Keratinocyte (primary cell): ENCODE data around the gene SETD7. TPM values are rescaled to one million over a fixed set of nuclear protein-coding genes. Genes with fewer than 3 reads are reported as not detected.

Experiments
- DNase-seq: peaks from one replicate; pipeline ENCODE4 v3.0.0-alpha.2; 2011; ENCODE audit warnings: low read depth, missing footprints, low spot score
- FAIRE-seq: peaks from 2 replicates; lab custom pipeline; 2011; peaks lifted over from hg19 to GRCh38; lab: Jason Lieb, UNC
- H2AFZ ChIP-seq: 2 replicates; pipeline ENCODE4 v1.6.0; 2012; ENCODE audit warnings: low read length, control low read depth, inconsistent platforms; ENCODE audit not compliant: control insufficient read depth
- H3K27ac ChIP-seq: 2 replicates; pipeline ENCODE4 v1.5.1; 2011; ENCODE audit warnings: low read length; ENCODE audit not compliant: control insufficient read depth, insufficient read depth
- H3K27me3 ChIP-seq: 3 replicates; pipeline ENCODE4 v1.6.0; 2011; ENCODE audit warnings: low read length; ENCODE audit not compliant: control insufficient read depth, insufficient read depth; ENCODE audit errors: extremely low read depth
- H3K36me3 ChIP-seq, 2 experiments: 2 replicates in 1 of 2; 3 replicates in 1 of 2; pipeline ENCODE4 v1.5.1; 2011; ENCODE audit warnings: low read length in 2 of 2, mild to moderate bottlenecking in 1 of 2; ENCODE audit not compliant: control insufficient read depth in 2 of 2, insufficient read depth in 2 of 2; ENCODE audit errors: extremely low read depth in 1 of 2
- H3K4me1 ChIP-seq: 3 replicates; pipeline ENCODE4 v1.5.1; 2011; ENCODE audit warnings: low read length; ENCODE audit not compliant: control insufficient read depth, insufficient read depth; ENCODE audit errors: extremely low read depth
- H3K4me2 ChIP-seq: 3 replicates; pipeline ENCODE4 v1.6.0; 2011; ENCODE audit warnings: low read depth, low read length; ENCODE audit not compliant: control insufficient read depth, insufficient read depth; ENCODE audit errors: extremely low read depth
- H3K4me3 ChIP-seq, 3 experiments: fragments of 200-600 bp in 1 of 3; sonication (generic) in 1 of 3; 2 replicates in 2 of 3; 3 replicates in 1 of 3; pipeline ENCODE4 v1.5.1; 2011 to 2016; ENCODE audit warnings: low read length in 3 of 3, mild to moderate bottlenecking in 3 of 3, control low read depth in 2 of 3, inconsistent platforms in 1 of 3, low read depth in 1 of 3, mixed read lengths in 1 of 3, mixed run types in 1 of 3, moderate library complexity in 1 of 3; ENCODE audit not compliant: control insufficient read depth in 2 of 3, insufficient read depth in 2 of 3; ENCODE audit errors: extremely low read depth in 1 of 3
- H3K79me2 ChIP-seq: 2 replicates; pipeline ENCODE4 v1.6.0; 2012; ENCODE audit warnings: low read length; ENCODE audit not compliant: control insufficient read depth, insufficient read depth
- H3K9ac ChIP-seq: 3 replicates; pipeline ENCODE4 v1.6.0; 2011; ENCODE audit warnings: low read length; ENCODE audit not compliant: control insufficient read depth, insufficient read depth; ENCODE audit errors: extremely low read depth
- H3K9me1 ChIP-seq: 3 replicates; pipeline ENCODE4 v1.6.0; 2011; ENCODE audit warnings: low read length; ENCODE audit not compliant: control insufficient read depth, insufficient read depth; ENCODE audit errors: extremely low read depth
- H3K9me3 ChIP-seq: 2 replicates; pipeline ENCODE4 v1.5.1; 2012; ENCODE audit warnings: low read depth, low read length; ENCODE audit not compliant: control insufficient read depth
- H4K20me1 ChIP-seq: 3 replicates; pipeline ENCODE4 v1.6.0; 2011; ENCODE audit warnings: low read length; ENCODE audit not compliant: control insufficient read depth, insufficient read depth; ENCODE audit errors: extremely low read depth
- CTCF ChIP-seq, 3 experiments: IDR thresholded peaks in 1 of 3; conservative IDR thresholded peaks in 1 of 3; optimal IDR thresholded peaks in 1 of 3; 2 replicates in 2 of 3; 3 replicates in 1 of 3; pipeline versions ENCODE3 to v1.5.1; 2011; ENCODE audit warnings: low read length in 3 of 3, mild to moderate bottlenecking in 3 of 3, moderate library complexity in 2 of 3, control low read depth in 1 of 3, inconsistent platforms in 1 of 3; ENCODE audit not compliant: insufficient read depth in 2 of 3; ENCODE audit errors: extremely low read depth in 1 of 3
- EZH2 ChIP-seq: IDR thresholded peaks from one replicate; pipeline ENCODE4 v1.6.1; 2012; ENCODE audit warnings: inconsistent platforms, mild to moderate bottlenecking, low read length, moderate library complexity
- dilution Hi-C: fragments of 300-500 bp; cut with MboI; formaldehyde crosslinking; loops from one replicate; pipeline ENCODE4 v1.7.0; 2020; ENCODE audit warnings: low sequenced_read_pairs; ENCODE audit not compliant: extremely low pct_ligation_motif_present
- polyA plus RNA-seq, 5 experiments: library from polyadenylated mRNA; depleted of rRNA in 3 of 5; stranded (reverse) in 3 of 5; stranded (forward) in 1 of 5; unstranded in 1 of 5; fragments of >200 nt; gene quantifications; 1 replicate in 1 of 5; 2 replicates in 3 of 5; 3 replicates in 1 of 5; pipeline versions ENCODE4 v1.2.1 to v1.2.3, GENCODE V29; 2011 to 2012; ENCODE audit warnings: missing spikeins in 2 of 5, low read depth in 1 of 5, low replicate concordance in 1 of 5

The SETD7 gene
- polyA plus RNA-seq, 1 donor (not counting 4 experiments of a cell fraction or from before 2014, with no cell fraction given): 18.8 TPM

- no peak overlapping the region for H3K27ac ChIP-seq
- no peaks in the 10 kb centered on the region for H3K79me2 ChIP-seq
- no peak overlapping the region for H3K4me3 ChIP-seq
- H3K9me3 ChIP-seq: no peaks in the 10 kb centered on the region
- H3K9me1 ChIP-seq: no peaks in the 10 kb centered on the region
- dilution Hi-C loops: no loop called here
- no peak for TF ChIP-seq EZH2
- no peak for TF ChIP-seq CTCF (optimal IDR thresholded peaks at IDR 0.05 in 1 of 3, IDR thresholded peaks at IDR 0.05 in 1 of 3, conservative IDR thresholded peaks at IDR 0.05 in 1 of 3; ENCODE audit: extremely low read depth in 1 of 3, insufficient read depth in 2 of 3, low read length in 3 of 3)
- no peak for DNase-seq
- no peak overlapping the region for H2AFZ ChIP-seq
- no peak for FAIRE-seq
- H3K27me3 ChIP-seq: no peaks in the 10 kb centered on the region
- no peaks in the 10 kb centered on the region for H4K20me1 ChIP-seq
- no peak overlapping the region for H3K9ac ChIP-seq
- H3K4me2 ChIP-seq: no peak overlapping the region
- H3K4me1 ChIP-seq: no peaks in the 10 kb centered on the region
- no peaks in the 10 kb centered on the region for H3K36me3 ChIP-seq
Observed at GRCh38 chr4:139574641-139575040, 18.6 kb upstream of the SETD7 start.

DNA sequence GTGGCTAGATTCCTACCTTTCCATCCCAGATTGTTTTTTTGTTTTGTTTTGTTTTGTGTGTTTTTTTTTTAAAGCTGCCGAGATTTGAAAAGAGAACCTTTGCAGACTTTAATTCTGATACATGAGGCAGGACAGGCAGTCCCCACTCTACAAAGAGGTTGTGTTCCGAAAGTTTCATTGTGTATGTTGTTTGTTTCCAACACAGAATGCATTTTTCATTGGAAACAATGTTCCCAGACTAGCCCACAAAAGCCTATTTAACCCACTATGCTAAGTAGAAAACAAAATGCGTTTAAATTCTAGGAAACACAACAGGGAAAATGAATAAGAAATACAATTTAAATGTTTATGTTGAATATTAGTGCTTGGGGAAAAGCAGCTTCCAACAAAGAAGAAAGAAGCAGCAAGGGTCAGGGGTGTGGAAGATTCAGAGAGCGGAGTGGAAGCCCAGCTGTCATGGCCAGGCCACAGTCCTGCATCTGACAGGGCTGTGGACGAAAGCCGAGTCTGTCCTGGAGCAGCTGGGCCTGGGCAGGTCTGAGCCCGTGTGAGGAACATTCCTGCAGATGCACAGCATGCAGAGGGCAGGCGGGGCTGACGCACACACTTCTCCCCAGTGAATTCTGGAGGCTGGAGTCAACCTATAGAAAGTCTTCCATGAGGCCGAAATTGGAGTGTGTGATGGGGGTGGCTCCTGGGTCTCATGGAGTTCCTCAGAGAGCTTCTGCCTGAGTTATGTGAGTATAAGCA, 12.4 kb upstream of the SETD7 start:
- Histone ChIP-seq H3K79me2 (no peaks in the 10 kb centered on the region), H3K9ac (no peak overlapping the region), H3K4me2 (no peak overlapping the region), H3K4me3 (no peak overlapping the region), H3K27ac (no peak overlapping the region), H3K36me3 (no peaks in the 10 kb centered on the region), H2AFZ (no peak overlapping the region), H3K4me1 (peaks cover 5% of the 10 kb centered on the region), H3K27me3 (no peaks in the 10 kb centered on the region), H3K9me1 (no peaks in the 10 kb centered on the region), H3K9me3 (no peaks in the 10 kb centered on the region), H4K20me1 (no peaks in the 10 kb centered on the region)
- no peak for TF ChIP-seq EZH2
- dilution Hi-C loops: no loop called here
- DNase-seq: no peak
- peak; percentile 71 for FAIRE-seq
